Lower lobe of right lung (tissue), 2 donors: Measurements from ENCODE around the gene HOXD1. TPM values are rescaled to one million over a fixed set of nuclear protein-coding genes. Genes with fewer than 3 reads are reported as not detected.

Source experiments
- ATAC-seq, 2 donors: fragments of 200-7000 bp; cut with Tn5 transposase; one replicate each; pipeline ENCODE4 v1.9.1; 2020 to 2022; ENCODE audit warnings: mild to moderate bottlenecking in 2 of 2, moderate library complexity in 2 of 2
- DNase-seq: peaks from one replicate; pipeline ENCODE4 v3.0.0-alpha.2; 2020
- H3K27ac ChIP-seq: fragments of 200-600 bp; one replicate; pipeline ENCODE4 v1.8.0; 2022
- H3K27me3 ChIP-seq: fragments of 200-600 bp; one replicate; pipeline ENCODE4 v1.8.0; 2022; ENCODE audit warnings: low read depth
- H3K36me3 ChIP-seq: fragments of 200-600 bp; one replicate; pipeline ENCODE4 v1.8.0; 2022; ENCODE audit warnings: mild to moderate bottlenecking
- H3K4me1 ChIP-seq: fragments of 200-600 bp; one replicate; pipeline ENCODE4 v1.8.0; 2022
- H3K4me3 ChIP-seq: fragments of 200-600 bp; one replicate; pipeline ENCODE4 v1.8.0; 2022; ENCODE audit warnings: mild to moderate bottlenecking
- H3K9me3 ChIP-seq: fragments of 200-600 bp; one replicate; pipeline ENCODE4 v1.8.0; 2022
- CTCF ChIP-seq: fragments of 200-600 bp; IDR thresholded peaks from one replicate; pipeline ENCODE4 v1.8.0; 2022; ENCODE audit warnings: antibody characterized with exemption, mild to moderate bottlenecking
- intact Hi-C: fragments of 100-400 bp; cut with DNase I; formaldehyde crosslinking; loops from one replicate; pipeline ENCODE4 v1.11.0; 2022
- total RNA-seq: library from RNA; stranded (reverse); fragmentation: NEBNext Ultra II Directional; extraction: Animal tissue kit (Norgen Biotek cat#: 25700); gene quantifications from one replicate; pipeline ENCODE4 v1.2.1, GENCODE V29; 2021
- donor health status: DM: no; HTN: yes; CAD: no; lungs with severe emphysema.

HOXD1 gene
- total RNA-seq, 1 donor from 2014 or later: 3.4 TPM

DNA sequence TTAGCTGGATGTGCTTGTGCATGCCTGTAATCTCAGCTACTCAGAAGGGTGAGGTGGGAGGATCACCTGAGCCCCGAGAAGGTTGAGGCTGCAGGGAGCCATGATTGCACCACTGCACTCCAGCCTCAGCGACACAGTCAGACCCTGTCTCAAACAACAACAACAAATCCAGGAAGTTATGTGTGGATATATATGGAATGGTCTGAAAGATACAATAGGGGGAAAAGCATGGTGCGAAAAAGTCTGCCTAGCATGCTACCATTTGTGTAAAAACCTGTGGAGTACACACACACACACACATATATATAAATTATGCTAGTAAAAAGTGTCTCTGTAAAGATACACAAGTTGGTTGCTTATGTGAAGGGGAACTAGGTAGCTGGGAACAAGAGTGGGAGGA is 6.9 kb upstream of the HOXD1 start:
- peaks cover 12% of the 10 kb centered on the region for H3K4me1 ChIP-seq
- ATAC-seq (no peak), DNase-seq (no peak)
- H3K27me3 ChIP-seq: peaks cover 56% of the 10 kb centered on the region
- no peak for TF ChIP-seq CTCF
- no peak overlapping the region for H3K4me3 ChIP-seq
- H3K9me3 ChIP-seq: no peaks in the 10 kb centered on the region
- H3K36me3 ChIP-seq: no peaks in the 10 kb centered on the region
- H3K27ac ChIP-seq: no peak overlapping the region
- intact Hi-C loops: no loop called here

DNA sequence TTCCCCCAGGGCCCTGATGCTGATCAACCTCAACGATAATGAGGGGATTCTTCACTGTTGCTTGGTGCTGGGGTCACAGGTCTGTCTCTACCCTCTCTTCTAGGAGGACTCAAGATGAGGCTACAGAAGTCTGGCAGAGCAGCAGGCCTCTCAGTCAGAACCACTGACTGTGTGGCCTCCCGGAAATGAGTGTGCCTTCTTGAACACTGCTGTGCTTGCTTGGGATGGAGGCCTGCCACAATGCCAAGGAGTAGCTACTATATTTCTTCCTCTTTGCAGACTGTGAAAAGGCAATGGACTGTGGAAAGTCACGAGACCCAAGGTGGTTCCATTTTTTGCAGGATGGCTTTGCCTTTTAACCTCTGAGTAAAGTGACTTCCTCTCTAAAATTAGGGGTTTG is 5.8 kb upstream of the HOXD1 start:
- no peak for DNase-seq

GRCh38 chr2:176184749-176185148 is 3.7 kb upstream of the HOXD1 start:
- Histone ChIP-seq H3K4me1 (peaks cover 25% of the 10 kb centered on the region), H3K27me3 (peaks cover 57% of the 10 kb centered on the region), H3K36me3 (no peaks in the 10 kb centered on the region), H3K27ac (no peak overlapping the region), H3K9me3 (no peaks in the 10 kb centered on the region), H3K4me3 (no peak overlapping the region)
- TF ChIP-seq CTCF: no peak
- intact Hi-C loops: no loop called here
- DNase-seq (no peak), ATAC-seq (no peak)

More for the DNA sequence above, 5.8 kb upstream of the HOXD1 start:
- Histone ChIP-seq H3K9me3 (no peaks in the 10 kb centered on the region), H3K27me3 (peaks cover 56% of the 10 kb centered on the region), H3K27ac (no peak overlapping the region), H3K4me1 (peaks cover 19% of the 10 kb centered on the region), H3K4me3 (no peak overlapping the region), H3K36me3 (no peaks in the 10 kb centered on the region)
- no peak for ATAC-seq
- intact Hi-C loops: no loop called here
- TF ChIP-seq CTCF: no peak

DNA sequence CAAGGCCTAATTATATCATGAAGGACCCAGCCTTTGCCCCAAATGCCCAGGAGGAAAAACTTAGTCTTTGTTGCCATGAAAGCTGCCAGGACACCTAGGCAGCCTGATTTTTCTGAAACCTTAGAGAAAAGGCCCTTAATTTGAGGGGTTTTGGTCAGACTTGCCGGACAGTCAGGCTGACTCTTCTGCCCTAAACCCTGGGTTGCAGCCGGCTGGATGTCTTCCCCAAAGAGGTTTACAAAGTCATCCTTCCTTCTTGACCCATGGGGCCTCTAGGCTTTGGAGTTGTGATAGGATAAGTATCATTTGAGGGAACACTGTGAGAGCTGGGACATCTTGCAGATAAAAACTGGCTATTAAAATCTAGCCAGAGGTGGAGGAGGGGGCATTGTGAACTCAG is 2.4 kb upstream of the HOXD1 start:
- DNase-seq: no peak
- Histone ChIP-seq H3K4me1 (peaks cover 27% of the 10 kb centered on the region), H3K36me3 (no peaks in the 10 kb centered on the region), H3K4me3 (no peak overlapping the region), H3K27me3 (peaks cover 59% of the 10 kb centered on the region), H3K9me3 (no peaks in the 10 kb centered on the region), H3K27ac (no peak overlapping the region)
- intact Hi-C loops: no loop called here
- TF ChIP-seq CTCF: no peak
- ATAC-seq: no peak

- H3K36me3 ChIP-seq: no peaks in the 10 kb centered on the region
- ATAC-seq (peak; percentile 45 to 67), DNase-seq (no peak)
- peaks cover 27% of the 10 kb centered on the region for H3K4me1 ChIP-seq
- peak overlapping the region; percentile 63 for H3K4me3 ChIP-seq
- peak overlapping the region; percentile 75 for H3K27ac ChIP-seq
- intact Hi-C loops: no loop called here
- peaks cover 66% of the 10 kb centered on the region for H3K27me3 ChIP-seq
- TF ChIP-seq CTCF: no peak
- H3K9me3 ChIP-seq: no peaks in the 10 kb centered on the region
Measured at GRCh38 chr2:176187200-176187898, 1.1 kb upstream of the HOXD1 start.
